Effector CD8-positive, alpha-beta T cell (primary cell): ENCODE data around the gene ZBTB46.
"Not testable (repeated sequence)": the region's sequence is repeated elsewhere in the genome, so short reads cannot be mapped to it uniquely, and the experiment has no call there.

ENCODE experiments used
- DNase-seq: peaks from one replicate; lab custom pipeline; 2025; lab: John Stamatoyannopoulos, UW

ZBTB46 gene

DNA sequence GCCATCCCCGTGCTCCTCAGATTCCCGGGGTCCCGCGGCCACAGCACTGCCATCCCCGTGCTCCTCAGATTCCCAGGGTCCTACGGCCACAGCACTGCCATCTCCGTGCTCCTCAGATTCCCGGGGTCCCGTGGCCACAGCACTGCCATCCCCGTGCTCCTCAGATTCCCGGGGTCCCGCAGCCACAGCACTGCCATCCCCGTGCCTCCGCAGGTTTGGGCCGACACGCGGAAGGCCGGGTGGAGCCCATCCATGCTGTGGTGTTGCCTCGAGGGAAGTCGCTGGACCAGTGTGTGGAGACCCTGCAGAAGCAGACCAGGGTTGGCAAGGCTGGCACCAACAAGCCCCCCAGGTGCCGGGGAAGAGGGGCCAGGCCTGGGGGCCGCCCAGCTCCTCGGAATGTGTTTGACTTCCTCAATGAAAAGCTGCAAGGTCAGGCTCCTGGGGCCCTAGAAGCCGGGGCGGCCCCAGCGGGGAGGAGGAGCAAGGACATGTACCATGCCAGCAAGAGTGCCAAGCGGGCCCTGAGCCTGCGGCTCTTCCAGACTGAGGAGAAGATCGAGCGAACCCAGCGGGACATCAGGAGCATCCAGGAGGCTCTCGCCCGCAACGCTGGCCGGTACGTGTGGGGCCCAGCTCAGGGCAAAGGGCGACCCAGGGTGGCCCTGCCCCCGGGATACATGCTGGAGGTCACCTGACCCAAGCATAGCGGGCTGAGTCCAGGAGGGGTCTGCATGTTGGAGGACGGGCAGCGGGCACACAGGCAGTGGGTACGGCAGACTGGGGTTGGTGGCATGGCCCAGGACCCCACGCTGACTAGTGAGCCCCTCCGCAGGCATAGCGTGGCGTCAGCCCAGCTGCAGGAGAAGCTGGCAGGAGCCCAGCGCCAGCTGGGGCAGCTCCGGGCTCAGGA lies 95.9 kb downstream of the ZBTB46 start:
- no peak for DNase-seq

DNA sequence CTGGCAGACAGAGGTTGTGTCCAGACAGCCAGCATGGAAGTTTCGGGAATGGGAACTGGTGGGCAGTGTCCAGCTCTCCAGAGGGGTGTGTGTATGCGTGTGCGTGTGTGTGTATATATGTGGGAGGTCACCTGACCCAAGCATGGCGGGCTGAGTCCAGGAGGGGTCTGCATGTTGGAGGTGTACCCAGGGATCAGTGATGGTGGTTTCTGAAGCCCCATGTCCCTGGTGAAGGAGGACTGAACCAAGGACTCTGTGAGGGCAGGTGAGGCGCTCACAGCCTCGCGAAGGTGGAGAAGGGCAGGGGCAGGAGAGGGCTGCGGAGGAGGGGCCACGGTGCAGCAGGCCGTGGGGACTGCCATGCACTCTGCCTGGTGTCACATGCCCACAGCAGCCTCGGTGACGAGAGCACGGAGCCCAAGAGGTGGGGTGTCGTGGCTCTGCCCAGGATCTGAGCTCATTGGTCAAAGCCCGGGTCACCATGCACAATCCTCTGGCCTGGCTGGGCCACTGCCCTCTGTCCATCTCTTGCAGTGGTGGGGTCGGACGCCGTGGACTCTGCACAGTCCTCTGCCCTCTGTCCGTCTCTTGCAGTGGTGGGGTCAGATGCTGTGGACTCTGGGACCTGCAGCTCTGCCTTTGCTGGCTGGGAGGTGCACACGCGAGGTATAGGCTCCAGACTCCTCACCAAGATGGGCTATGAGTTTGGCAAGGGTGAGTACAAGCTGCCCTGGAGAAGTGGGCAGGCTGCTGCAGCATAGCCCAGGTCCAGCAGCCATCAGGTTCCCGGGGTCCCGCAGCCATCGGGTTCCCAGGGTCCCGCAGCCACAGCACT lies 96.7 kb downstream of the ZBTB46 start:
- DNase-seq = no peak

DNA sequence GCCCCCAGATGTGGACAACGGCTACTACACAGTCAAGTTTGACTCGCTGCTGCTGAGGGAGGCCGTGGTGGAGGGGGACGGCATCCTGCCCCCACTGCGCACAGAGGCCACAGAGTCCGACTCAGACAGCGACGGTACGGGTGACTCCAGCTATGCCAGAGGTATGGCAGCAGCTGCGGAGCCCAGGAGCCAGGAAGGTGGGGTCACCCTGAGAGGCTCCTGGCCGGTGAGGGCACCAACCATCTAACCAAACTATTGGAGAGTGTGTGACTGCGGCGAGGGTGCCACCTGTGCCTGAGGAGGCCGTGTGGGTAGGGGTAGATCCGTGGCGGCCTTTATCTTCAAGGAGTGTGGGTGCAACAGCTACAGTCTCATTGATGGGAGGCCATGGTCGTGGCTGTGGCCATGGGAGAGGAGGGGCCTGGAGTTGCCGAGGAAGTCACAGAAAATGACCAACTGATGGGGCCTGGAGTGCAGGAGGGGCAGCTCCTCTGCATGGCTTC lies 97.4 kb downstream of the ZBTB46 start:
- no peak for DNase-seq

DNA sequence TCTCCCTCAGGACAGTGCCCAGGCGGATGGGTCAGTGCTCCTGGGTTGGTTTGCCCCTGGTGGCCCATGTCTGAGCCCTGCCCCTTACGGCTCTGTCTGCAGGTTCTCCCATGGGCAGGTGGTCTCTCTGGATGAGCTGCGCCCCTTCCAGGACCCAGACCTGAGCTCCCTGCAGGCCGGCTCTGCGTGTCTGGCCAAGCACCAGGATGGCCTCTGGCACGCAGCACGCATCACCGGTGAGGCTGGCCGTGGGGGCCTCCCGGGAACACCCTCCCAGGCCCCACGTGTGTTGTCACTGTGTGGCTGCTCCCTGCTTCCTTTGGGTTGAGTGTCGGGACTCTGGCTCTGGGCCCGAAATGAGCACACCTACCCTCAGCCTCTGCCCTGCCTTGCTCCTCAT lies 97.9 kb downstream of the ZBTB46 start:
- DNase-seq = no peak

DNA sequence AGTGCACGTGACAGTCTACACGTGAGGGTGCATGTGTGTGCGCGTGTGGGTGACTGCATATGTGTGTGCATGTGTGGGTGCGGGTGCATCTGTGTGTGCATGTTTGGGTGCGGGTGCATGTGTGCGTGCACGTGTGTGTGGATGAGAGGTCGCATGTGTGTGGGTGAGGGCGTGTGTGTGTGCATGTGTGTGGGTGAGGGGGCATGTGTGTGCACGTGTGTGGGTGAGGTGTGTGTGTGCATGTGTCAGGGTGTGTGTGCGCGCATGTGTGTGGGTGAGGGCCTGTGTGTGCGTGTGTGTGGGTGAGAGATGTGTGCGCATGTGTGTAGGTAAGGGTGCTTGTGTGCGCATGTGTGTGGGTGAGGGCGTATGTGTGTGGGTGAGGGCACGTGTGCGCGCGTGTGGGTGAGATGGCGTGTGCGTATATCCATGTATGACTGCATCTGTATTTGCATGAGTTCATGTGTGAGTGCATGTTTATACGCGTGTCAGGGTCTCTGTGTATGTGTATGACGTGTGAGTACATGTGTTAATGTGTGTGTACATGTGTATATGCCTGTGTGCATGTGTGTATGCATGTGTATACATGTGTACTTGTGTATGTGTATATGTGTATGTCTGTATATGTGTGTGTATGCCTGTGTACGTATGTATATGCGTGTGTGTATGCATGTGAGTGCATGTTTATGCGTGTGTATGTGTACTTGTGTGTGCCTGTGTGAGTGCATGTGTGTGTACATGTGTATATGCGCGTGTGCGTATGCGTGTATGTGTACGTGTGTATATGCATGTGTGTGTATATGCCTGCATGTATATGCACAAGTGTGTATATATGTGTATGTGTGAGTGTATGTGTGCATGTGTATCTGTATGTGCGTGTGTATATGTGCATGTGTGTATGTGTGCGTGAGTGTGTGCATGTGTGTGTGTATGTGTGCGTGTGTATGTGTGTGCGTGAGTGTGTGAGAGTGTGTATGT lies 98.7 kb downstream of the ZBTB46 start:
- no peak for DNase-seq

DNA sequence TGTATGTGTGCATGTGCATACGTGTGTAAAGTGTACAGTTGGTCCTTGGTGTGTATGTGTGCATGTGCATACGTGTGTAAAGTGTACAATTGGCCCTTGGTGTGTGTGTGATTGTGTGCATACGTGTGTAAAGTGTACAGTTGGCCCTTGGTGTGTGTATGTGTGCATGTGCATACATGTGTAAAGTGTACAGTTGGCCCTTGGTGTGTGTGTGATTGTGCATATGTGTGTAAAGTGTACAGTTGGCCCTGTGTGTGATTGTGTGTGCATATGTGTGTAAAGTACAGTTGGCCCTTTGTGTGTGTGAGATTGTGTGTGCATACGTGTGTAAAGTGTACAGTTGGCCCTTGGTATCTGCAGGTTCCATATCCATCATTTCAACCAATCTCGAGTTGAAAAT lies 99.7 kb downstream of the ZBTB46 start:
- no peak for DNase-seq

DNA sequence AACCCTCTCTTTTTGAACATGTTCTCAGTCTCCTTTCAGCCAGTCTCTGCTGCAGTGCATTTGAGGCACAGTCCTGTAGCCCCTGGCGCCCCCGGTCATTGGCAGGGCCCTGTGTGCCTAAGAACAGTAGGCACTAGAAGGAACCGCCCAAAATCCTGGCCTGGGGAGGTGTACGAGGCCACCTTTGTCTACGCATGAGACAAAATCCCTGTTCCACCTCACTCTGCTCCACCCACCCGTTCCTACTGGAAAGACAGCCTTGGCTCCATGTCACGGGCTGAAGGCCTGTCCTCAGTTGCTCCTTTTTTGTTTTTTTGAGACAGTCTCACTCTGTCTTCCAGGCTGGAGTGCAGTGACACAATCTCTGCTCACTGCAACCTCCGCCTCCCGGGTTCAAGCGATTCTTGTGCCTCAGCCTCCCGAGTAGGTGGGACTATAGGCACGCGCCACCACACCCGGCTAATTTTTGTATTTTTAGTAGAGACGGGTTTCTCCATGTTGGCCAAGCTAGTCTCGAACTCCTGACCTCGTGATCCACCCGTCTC lies 100.8 kb downstream of the ZBTB46 start:
- DNase-seq = not testable (repeated sequence)

DNA sequence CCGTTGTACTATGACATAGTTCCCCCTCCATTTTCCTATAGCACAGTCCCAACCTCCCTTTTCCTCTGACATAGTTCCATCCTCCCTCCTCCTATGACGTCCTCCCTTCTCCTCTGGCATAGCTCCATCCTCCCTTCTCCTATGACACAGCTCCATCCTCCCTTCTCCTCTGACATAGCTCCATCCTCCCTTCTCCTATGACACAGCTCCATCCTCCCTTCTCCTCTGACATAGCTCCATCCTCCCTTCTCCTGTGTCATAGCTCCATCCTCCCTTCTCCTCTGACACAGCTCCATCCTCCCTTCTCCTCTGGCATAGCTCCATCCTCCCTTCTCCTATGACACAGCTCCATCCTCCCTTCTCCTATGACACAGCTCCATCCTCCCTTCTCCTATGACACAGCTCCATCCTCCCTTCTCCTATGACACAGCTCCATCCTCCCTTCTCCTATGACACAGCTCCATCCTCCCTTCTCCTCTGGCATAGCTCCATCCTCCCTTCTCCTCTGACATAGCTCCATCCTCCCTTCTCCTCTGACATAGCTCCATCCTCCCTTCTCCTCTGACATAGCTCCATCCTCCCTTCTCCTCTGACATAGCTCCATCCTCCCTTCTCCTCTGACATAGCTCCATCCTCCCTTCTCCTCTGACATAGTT lies 108.0 kb downstream of the ZBTB46 start:
- DNase-seq = not testable (repeated sequence)

DNA sequence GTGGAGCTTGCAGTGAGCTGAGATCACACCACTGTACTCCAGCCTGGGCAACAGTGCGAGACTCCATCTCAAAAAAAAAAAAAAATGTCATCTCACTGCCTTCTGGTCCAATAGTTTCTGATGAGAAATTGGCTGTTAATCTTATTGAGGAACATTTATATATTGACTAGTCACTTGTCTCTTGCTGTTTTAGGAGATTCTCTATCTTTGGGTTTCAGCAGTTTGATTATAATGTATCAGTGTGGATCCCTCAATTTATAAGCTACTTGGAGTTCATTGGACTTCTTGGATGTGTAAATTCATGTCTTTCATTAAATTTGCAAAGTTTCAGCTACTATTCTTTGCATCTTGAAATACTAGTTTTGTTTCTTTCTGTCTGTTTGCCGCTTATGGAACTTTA lies 112.1 kb downstream of the ZBTB46 start:
- no peak for DNase-seq

DNA sequence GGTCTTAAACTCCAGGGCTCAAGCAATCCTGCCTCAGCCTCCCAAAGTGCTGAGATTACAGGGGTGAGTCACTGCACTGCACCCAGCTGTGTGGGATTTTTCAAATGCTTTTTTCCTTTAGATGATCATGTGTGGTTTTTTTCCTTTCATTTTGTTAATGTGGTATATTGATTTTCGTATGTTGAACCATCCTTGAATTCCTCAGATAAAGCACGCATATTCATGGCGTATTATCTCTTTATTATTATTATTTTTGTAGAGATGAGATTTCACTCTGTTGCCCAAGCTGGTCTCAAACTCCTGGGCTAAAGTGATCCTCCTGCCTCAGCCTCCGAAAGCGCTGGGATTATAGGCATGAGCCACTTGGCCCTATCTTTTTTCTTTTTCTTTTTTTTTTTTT lies 116.2 kb downstream of the ZBTB46 start:
- DNase-seq = no peak

DNA sequence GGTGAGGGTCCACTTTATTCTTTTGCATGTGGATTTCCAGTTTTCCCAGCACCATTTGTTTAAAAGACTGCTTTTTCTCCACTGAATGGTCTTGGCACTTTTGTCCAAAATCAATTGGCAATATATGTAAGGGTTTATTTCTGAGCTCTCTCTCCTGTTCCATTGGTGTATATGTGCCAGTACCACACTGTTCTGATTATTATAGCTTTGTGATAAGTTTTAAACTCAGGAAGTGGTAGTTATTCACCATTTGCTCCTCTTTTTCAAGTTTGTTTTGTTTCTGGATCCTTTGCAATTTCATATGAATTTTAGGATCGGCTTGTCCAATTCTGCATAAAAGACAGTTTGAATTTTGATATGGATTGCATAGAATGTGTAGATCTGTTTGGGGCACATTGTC lies 118.9 kb downstream of the ZBTB46 start:
- no peak for DNase-seq

DNA sequence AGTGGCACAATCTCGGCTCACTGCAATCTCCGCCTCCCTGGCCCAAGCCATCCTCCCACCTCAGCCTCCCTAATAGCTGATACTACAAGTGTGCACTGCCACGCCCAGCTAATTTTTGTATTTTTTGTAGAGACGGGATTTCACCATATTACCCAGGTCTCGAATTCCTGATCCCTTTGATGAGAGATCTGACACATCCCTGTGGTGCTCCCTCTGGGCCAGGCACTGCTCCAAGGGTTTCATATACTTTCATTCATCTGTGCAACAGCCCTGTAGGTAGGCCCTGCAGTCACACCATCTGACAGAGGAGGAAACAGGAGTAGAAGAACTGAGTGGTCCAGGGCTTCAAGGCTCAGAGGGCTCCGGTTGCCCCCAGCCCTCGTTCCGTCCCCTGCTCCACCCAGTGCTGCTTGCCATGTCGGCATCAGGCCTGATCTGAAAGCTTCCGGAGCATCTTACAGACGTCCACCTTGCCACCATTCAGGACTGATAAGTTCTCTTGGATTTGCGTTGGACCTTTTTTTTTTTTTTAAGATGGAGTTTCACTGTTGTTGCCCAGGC lies 119.9 kb downstream of the ZBTB46 start:
- DNase-seq = no peak

DNA sequence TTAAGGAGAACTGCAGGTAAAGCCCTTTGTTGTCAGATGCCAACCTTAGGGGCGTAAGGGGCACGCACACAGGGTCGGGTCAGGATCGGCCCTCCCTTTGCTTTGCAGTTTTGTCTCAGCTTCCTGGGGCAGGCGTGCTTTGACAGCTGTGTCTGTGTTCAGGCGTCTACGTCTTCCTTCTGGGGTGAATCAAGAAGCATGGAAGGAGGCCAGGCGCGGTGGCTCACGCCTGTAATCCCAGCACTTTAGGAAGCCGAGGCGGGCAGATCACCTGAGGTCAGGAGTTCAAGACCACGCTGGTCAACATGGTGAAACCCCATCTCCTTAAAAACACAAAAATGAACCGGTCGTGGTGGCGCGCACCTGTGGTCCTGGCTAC lies 121.9 kb downstream of the ZBTB46 start:
- DNase-seq = no peak

DNA sequence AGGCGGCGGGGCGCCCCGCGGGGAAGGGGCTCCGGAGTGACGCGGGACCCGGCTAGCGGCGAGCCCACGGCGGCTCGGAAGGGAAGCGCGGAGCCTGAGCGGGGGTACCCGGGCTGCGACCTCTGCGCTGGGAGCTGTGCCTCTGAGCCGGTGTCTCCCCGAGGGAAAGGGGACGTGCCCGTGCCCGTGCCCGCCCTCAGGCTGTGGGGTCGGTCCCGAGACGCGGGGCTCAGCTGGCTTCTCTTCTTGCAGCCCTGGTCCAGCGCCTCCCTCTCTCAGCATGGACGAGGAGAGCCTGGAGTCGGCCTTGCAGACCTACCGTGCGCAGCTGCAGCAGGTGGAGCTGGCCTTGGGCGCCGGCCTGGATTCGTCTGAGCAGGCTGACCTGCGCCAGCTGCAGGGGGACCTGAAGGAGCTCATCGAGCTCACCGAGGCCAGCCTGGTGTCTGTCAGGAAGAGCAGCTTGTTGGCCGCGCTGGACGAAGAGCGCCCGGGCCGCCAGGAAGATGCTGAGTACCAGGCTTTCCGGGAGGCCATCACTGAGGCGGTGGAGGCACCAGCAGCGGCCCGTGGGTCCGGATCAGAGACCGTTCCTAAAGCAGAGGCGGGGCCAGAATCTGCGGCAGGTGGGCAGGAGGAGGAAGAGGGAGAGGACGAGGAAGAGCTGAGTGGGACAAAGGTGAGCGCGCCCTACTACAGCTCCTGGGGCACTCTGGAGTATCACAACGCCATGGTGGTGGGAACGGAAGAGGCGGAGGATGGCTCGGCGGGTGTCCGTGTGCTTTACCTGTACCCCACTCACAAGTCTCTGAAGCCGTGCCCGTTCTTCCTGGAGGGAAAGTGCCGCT lies 122.5 kb downstream of the ZBTB46 start:
- no peak for DNase-seq

DNA sequence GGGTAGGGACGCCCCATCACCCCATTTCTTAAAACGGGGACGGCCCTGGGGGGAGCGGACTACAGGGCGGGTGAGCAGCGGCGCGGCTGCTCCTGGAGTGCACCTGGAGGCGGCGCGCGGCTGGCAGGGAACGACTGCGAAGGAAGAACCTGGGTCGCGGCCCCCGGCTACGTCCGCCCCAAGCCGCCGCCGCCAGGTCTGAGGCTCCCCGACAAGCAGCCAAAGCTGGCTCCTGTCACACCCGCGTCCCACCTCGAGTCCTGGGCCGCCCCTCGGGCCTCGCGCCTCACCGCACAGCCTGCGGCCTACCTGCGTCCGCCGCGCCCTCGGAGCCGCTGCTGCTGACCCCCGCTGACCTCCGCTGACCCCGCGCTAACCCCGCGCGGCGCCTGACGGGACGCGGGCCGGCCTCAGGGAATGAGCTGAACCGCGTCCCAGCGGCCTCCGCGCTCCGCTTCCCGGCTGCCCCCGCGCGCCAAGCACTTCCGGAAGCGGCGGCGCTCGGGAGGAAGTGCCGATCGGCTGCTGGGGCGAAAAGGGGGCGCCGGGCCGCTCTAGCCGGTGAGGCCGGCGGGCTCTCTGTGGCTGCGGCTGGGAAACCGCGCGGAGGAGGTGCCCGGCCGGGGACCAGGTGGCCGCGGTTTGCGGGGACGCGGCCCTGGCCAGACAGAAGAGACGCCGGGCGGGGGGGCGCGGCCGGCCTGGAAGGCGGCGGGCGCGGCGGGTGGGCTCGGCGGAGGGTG lies 123.3 kb downstream of the ZBTB46 start, which contains the start of the genes ARFRP1 and ZGPAT:
ARFRP1 (minus strand) TSS at position 419 of the 743 bp plus-strand sequence. CDS start 885 bp downstream, outside the sequence.
ZGPAT (plus strand) TSS at position 482 of the 743 bp plus-strand sequence. CDS start 542 bp downstream, outside the sequence.
- DNase-seq = peak; percentile 64

DNA sequence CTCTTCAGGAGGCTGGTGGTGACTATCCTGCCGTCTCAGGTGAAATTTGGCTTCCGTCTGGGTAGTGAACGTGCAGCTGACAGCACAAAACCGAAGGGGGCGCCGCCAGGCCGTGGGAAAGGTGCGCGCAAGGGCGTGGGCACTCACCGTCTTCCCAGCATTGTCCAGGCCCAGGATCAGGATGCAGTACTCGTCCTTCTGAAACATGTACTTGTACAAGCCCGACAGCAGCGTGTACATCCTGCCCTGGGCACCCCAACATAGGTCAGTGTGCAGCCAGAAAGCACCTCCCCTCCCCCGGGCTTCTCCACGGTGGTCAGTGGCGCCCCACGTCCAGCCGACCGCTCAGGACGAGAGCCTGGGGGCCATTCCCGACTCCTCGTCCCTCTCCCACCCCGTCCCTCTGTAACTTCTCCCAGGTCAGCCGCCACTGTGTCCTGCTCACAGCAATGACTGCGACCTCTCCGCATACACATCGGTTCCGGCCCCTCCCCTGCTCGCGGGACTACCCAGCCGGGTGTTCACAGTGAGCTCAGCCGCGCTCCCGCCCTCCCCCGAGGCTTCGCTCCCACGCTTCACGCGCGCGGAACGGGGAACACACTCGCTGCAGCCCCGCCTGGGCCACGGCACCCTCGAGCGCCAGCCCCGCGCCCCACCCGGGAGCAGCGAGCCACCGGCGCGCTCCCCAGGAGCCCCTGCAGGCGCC lies 124.1 kb downstream of the ZBTB46 start:
- DNase-seq = peak; percentile 49

DNA sequence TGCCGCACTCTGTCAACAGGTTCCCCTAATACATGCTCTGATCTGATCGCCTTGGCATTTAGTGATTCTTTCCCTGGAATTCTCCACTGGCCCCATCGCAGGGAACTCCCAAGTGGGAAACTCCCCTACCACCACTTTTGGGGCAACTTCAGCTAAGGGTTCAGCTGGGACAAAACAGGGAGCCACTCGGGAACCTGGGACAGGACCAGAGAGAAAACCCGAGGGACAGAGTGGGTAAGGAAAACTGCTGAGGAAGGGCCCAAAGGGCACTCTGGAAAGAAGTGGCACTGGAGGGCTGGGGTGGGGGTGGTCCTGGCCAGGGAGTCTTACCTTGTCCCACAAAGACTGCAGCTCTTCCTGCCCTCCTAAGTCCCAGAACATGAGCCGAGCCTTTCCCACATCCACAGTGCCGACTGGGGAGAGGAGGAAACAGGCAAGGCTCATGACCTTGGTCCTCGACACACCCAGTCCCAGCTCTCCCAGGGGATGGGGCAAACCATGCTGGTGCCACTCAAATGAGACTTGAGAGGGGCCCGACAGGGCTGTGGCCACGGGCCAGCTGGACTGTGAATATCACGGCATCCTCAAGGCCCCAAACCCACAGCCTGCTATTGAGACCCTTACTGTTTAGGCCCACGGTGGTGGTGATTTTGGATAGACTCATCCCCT lies 124.9 kb downstream of the ZBTB46 start:
- DNase-seq = no peak
